Right lobe of liver (tissue), 4 donors: ENCODE measurements around the gene NT5DC3.

Experiments
- CTCF ChIP-seq, 4 donors: fragments of 200-600 bp in 3 of 4; fragments of 450-650 bp in 1 of 4; IDR thresholded peaks; one replicate each; pipeline versions ENCODE4 v1.5.1 to v1.8.0; 2016 to 2022; ENCODE audit warnings: antibody characterized with exemption in 4 of 4, mild to moderate bottlenecking in 2 of 4
- POLR2A ChIP-seq: fragments of 450-650 bp; IDR thresholded peaks from one replicate; pipeline ENCODE4 v1.6.1; 2017; ENCODE audit warnings: antibody characterized with exemption, mild to moderate bottlenecking
- donor health status: DM: no; HTN: no; CAD: no.
- donor health status: DM: no; HTN: no; CAD: no.
- donor health status: DM: no; HTN: yes; CAD: no.

GRCh38 chr12:103834942-103835341 lies 6.1 kb downstream of the NT5DC3 start:
- TF ChIP-seq CTCF (IDR thresholded peaks at IDR 0.05), result no peak
- TF ChIP-seq POLR2A, result no peak
